Measurements from ENCODE around the gene SLC2A9.

GRCh38 chr4:9916937-9917336 lies 104.4 kb downstream of the SLC2A9 start:
- no peak for TF ChIP-seq EZH2 (IDR thresholded peaks at IDR 0.05; ENCODE audit: insufficient read depth, low read length)
- no peak for TF ChIP-seq CTCF (IDR thresholded peaks at IDR 0.05; ENCODE audit: insufficient read depth, low read depth, low read length)

Data from astrocyte (in vitro differentiated cells and primary cell).